Neutrophil (primary cell): Measurements from ENCODE around the gene DRC7.

Experiments
- H3K27ac ChIP-seq: fragments of 200-600 bp; sonication (generic); 2 replicates; pipeline ENCODE4 v1.5.1; 2016; ENCODE audit warnings: mild to moderate bottlenecking, moderate library complexity
- H3K27me3 ChIP-seq: fragments of 200-600 bp; sonication (generic); 2 replicates; pipeline ENCODE4 v1.6.0; 2016; ENCODE audit warnings: mild to moderate bottlenecking
- H3K36me3 ChIP-seq: fragments of 200-600 bp; sonication (generic); 2 replicates; pipeline ENCODE4 v1.5.1; 2017
- H3K4me1 ChIP-seq, 2 experiments: fragments of 200-600 bp in 1 of 2; sonication (generic) in 1 of 2; 1 replicate in 1 of 2; 2 replicates in 1 of 2; pipeline versions ENCODE4 v1.5.1 to v1.6.1; 2013 to 2016; ENCODE audit warnings: low read depth in 1 of 2, low read length in 1 of 2, mild to moderate bottlenecking in 1 of 2, moderate library complexity in 1 of 2; ENCODE audit not compliant: control insufficient read depth in 1 of 2, insufficient read depth in 1 of 2
- H3K4me3 ChIP-seq, 2 experiments: fragments of 200-600 bp in 1 of 2; sonication (generic) in 1 of 2; 1 replicate in 1 of 2; 2 replicates in 1 of 2; pipeline ENCODE4 v1.5.1; 2013 to 2016; ENCODE audit warnings: low read depth in 1 of 2, low read length in 1 of 2, mild to moderate bottlenecking in 1 of 2, moderate library complexity in 1 of 2
- H3K9me3 ChIP-seq: fragments of 200-600 bp; sonication (generic); 2 replicates; pipeline ENCODE4 v1.5.1; 2016
- CTCF ChIP-seq: fragments of 200-600 bp; sonication (generic); IDR thresholded peaks from 2 replicates; pipeline ENCODE4 v1.5.1; 2016; ENCODE audit warnings: antibody characterized with exemption

The DRC7 gene

DNA sequence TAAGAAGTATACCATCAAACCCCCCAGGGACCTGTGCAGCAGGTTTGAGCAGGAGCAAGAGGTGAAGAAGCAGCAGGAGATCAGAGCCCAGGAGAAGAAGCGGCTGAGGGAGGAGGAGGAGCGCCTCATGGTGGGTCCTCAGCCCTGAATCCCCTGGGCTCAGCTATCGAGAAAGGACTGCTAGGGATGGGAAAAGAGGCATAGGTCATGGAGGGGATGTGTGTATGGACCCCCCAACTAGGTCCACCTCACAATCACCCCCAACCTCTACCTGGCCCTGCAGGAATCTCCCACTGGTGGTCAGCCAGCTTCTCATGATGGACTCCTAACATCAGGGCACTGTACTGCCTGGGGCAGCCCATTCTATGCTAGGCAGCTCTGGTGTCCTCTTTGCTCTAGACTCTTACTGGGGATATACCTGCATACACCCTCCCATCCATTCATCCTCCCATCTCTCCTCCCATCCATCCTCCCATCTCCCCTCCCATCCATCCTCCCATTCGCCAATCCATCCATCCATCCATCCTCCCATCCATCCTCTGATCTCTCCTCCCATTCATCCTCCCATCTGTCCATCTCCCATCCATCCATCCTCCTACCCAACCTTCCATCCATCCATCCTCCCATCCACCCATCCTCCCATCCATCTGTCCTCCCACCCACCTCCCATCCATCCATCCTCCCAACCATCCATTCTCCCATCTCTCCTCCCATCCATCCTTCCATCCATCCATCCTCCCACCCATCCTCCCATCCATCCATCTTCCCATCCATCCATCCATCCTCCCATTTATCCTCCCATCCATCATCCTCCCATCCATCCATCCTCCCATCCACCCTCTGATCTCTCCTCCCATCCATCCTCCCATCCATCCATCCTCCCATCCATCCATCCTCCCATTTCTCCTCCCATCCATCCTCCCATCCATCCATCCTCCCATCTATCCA lies 10.6 kb downstream of the DRC7 start:
- Histone ChIP-seq H3K36me3 (no peaks in the 10 kb centered on the region), H3K27ac (no peak overlapping the region), H3K4me1 (no peaks in the 10 kb centered on the region), H3K4me3 (no peak overlapping the region), H3K27me3 (no peaks in the 10 kb centered on the region), H3K9me3 (no peaks in the 10 kb centered on the region)
- no peak for TF ChIP-seq CTCF

GRCh38 chr16:57706717-57707116 lies 12.1 kb downstream of the DRC7 start:
- Histone ChIP-seq H3K27ac (no peak overlapping the region), H3K27me3 (no peaks in the 10 kb centered on the region), H3K36me3 (no peaks in the 10 kb centered on the region), H3K4me1 (no peaks in the 10 kb centered on the region), H3K4me3 (no peak overlapping the region), H3K9me3 (no peaks in the 10 kb centered on the region)
- no peak for TF ChIP-seq CTCF

DNA sequence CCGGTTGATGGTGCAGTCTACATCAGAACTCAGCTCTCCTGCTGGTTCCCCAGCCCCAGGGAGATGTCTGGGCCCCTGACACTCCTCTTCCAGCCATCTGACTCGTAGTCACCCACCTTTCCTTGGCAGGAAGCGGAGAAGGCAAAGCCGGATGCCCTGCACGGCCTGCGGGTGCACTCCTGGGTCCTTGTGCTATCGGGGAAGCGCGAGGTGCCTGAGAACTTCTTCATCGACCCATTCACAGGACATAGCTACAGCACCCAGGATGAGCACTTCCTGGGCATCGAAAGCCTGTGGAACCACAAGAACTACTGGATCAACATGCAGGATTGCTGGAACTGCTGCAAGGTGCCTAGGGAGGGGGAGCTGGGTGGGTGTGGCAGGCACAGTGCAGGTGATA lies 12.7 kb downstream of the DRC7 start:
- H3K9me3 ChIP-seq = no peaks in the 10 kb centered on the region
- no peak for TF ChIP-seq CTCF
- H3K4me1 ChIP-seq = no peaks in the 10 kb centered on the region
- H3K27ac ChIP-seq = no peak overlapping the region
- H3K27me3 ChIP-seq = no peaks in the 10 kb centered on the region
- H3K4me3 ChIP-seq = no peak overlapping the region
- H3K36me3 ChIP-seq = no peaks in the 10 kb centered on the region

GRCh38 chr16:57708168-57708567 lies 13.6 kb downstream of the DRC7 start:
- no peak overlapping the region for H3K27ac ChIP-seq
- no peaks in the 10 kb centered on the region for H3K36me3 ChIP-seq
- no peaks in the 10 kb centered on the region for H3K4me1 ChIP-seq
- H3K27me3 ChIP-seq = no peaks in the 10 kb centered on the region
- no peak for TF ChIP-seq CTCF
- no peak overlapping the region for H3K4me3 ChIP-seq
- H3K9me3 ChIP-seq = no peaks in the 10 kb centered on the region

- H3K4me3 ChIP-seq = no peak overlapping the region
- no peaks in the 10 kb centered on the region for H3K36me3 ChIP-seq
- H3K4me1 ChIP-seq = no peaks in the 10 kb centered on the region
- no peaks in the 10 kb centered on the region for H3K27me3 ChIP-seq
- no peak overlapping the region for H3K27ac ChIP-seq
- H3K9me3 ChIP-seq = no peaks in the 10 kb centered on the region
- TF ChIP-seq CTCF = no peak
Measured at GRCh38 chr16:57709663-57710062, 15.1 kb downstream of the DRC7 start.
